Right lobe of liver (tissue), 6 donors: ENCODE measurements around the gene NLRP1. TPM values are rescaled to one million over a fixed set of nuclear protein-coding genes. Genes with fewer than 3 reads are reported as not detected.

ENCODE experiments used
- ATAC-seq, 4 donors: fragments of 200-7000 bp; cut with Tn5 transposase; one replicate each; pipeline ENCODE4 v1.9.1; 2020; ENCODE audit warnings: mild to moderate bottlenecking in 4 of 4, moderate library complexity in 4 of 4
- DNase-seq, 3 donors: peaks; one replicate each; pipeline ENCODE4 v3.0.0-alpha.2; 2020
- H3K27ac ChIP-seq, 3 donors: fragments of 200-600 bp; one replicate each; pipeline ENCODE4 v1.8.0; 2022
- H3K27me3 ChIP-seq, 2 donors: fragments of 200-600 bp; one replicate each; pipeline ENCODE4 v1.8.0; 2022
- H3K36me3 ChIP-seq, 4 donors: fragments of 200-600 bp; sonication (generic) in 1 of 4; one replicate each; pipeline versions ENCODE4 v1.5.1 to v1.8.0; 2017 to 2022; ENCODE audit warnings: control low read depth in 1 of 4
- H3K4me1 ChIP-seq, 4 donors: fragments of 200-600 bp; sonication (generic) in 1 of 4; one replicate each; pipeline versions ENCODE4 v1.5.1 to v1.8.0; 2017 to 2022; ENCODE audit warnings: control low read depth in 1 of 4
- H3K4me3 ChIP-seq, 3 donors: fragments of 200-600 bp; one replicate each; pipeline ENCODE4 v1.8.0; 2022
- H3K9me3 ChIP-seq, 4 donors: fragments of 200-600 bp; sonication (generic) in 1 of 4; one replicate each; pipeline versions ENCODE4 v1.5.1 to v1.8.0; 2017 to 2022; ENCODE audit warnings: control low read depth in 1 of 4
- POLR2A ChIP-seq: fragments of 450-650 bp; IDR thresholded peaks from one replicate; pipeline ENCODE4 v1.6.1; 2017; ENCODE audit warnings: antibody characterized with exemption, mild to moderate bottlenecking
- WGBS: methylation state at CpG from one replicate; pipeline ENCODE4 v1.1.6; 2018; ENCODE audit warnings: low coverage, low lambda C conversion rate; ENCODE audit not compliant: insufficient coverage; ENCODE audit errors: missing lambda C conversion rate; 5-methylcytosine and 5-hydroxymethylcytosine counted together
- intact Hi-C, 2 donors: fragments of 100-400 bp; cut with DNase I; formaldehyde crosslinking; loops; one replicate each; pipeline versions ENCODE4 v1.11.2 to v1.14.1; 2022
- total RNA-seq, 6 experiments: library from RNA; depleted of rRNA in 2 of 6; stranded (reverse); fragments of >200 nt in 2 of 6; fragmentation: NEBNext Ultra II Directional in 3 of 6; extraction: Animal tissue kit (Norgen Biotek cat#: 25700) in 3 of 6; gene quantifications; one replicate each; pipeline versions ENCODE4 v1.1.0 to v1.2.4, GENCODE V29; 2016 to 2023
- TF ChIP-seq, protein P1 (sequence below), 4 donors: fragments of 200-600 bp in 3 of 4; fragments of 450-650 bp in 1 of 4; IDR thresholded peaks; one replicate each; pipeline versions ENCODE4 v1.5.1 to v1.8.0; 2016 to 2022; ENCODE audit warnings: antibody characterized with exemption in 4 of 4, mild to moderate bottlenecking in 2 of 4
- donor health status: DM: no; HTN: yes; CAD: no.
- donor health status: DM: no; HTN: no; CAD: no.
- donor health status: DM: no; HTN: no; CAD: no.
- donor health status: DM: no; HTN: yes; CAD: no.
- donor health status: DM: no; HTN: yes; CAD: no.

The NLRP1 gene
- total RNA-seq, 6 experiments from 2014 or later: 2.5 to 4.7 (median 3.3) TPM

DNA sequence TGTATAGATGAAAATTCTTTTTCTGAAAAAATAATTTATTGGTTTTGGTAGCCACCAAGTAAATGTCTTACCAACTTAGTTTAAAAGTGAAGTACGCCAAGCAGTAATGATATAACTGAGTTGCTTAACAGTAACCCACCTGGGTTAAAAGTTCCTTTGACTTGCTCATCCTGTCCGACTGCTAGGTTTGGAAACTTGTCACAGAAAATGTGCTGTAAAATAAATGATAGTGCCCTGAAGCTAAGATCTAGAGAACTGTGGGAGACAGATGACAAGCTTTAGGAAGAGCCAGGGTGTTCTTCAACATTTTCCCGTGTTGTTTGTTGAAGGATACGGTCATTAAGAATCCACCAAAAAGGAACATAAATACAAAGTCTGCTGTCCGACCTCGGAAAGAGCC is 103.3 kb downstream of the NLRP1 start:
- no peak overlapping the region for H3K27ac ChIP-seq

DNA sequence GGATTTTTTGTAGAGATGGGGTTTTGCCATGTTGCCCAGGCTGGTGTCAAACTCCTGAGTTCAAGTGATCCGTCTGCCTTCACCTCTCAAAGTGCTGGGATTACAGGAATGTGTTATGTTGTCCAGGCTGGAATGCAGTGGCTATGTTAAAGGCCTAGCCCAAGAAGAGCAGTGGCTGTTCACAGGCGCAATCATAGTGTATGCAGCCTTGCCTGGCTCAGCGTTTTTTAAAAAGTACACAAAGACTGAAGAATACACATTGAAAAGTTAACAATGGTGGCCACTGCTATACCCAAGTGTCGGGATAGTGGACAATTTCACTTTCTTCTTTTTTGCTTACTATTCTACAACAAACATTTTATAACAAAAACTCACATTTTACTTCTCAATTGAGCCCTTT is 105.3 kb downstream of the NLRP1 start:
- intact Hi-C loops: no loop called here
- no peak overlapping the region for H3K4me3 ChIP-seq
- TF ChIP-seq, protein P1, sequence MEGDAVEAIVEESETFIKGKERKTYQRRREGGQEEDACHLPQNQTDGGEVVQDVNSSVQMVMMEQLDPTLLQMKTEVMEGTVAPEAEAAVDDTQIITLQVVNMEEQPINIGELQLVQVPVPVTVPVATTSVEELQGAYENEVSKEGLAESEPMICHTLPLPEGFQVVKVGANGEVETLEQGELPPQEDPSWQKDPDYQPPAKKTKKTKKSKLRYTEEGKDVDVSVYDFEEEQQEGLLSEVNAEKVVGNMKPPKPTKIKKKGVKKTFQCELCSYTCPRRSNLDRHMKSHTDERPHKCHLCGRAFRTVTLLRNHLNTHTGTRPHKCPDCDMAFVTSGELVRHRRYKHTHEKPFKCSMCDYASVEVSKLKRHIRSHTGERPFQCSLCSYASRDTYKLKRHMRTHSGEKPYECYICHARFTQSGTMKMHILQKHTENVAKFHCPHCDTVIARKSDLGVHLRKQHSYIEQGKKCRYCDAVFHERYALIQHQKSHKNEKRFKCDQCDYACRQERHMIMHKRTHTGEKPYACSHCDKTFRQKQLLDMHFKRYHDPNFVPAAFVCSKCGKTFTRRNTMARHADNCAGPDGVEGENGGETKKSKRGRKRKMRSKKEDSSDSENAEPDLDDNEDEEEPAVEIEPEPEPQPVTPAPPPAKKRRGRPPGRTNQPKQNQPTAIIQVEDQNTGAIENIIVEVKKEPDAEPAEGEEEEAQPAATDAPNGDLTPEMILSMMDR (IDR thresholded peaks at IDR 0.05): no peak
- TF ChIP-seq POLR2A: no peak
- 85% methylated on average over 3 of the region's 4 CpGs for WGBS
- ATAC-seq (no peak), DNase-seq (no peak)
- no peaks in the 10 kb centered on the region for H3K27me3 ChIP-seq
- no peak overlapping the region for H3K27ac ChIP-seq
- peaks cover 0 to under 1% (median 0%) of the 10 kb centered on the region in 4 donors for H3K4me1 ChIP-seq
- no peaks in the 10 kb centered on the region for H3K9me3 ChIP-seq
- H3K36me3 ChIP-seq: peaks cover 9 to 93% (median 38%) of the 10 kb centered on the region in 4 donors

More for the DNA sequence above, 103.3 kb downstream of the NLRP1 start:
- Histone ChIP-seq H3K4me3 (no peak overlapping the region), H3K27me3 (no peaks in the 10 kb centered on the region), H3K9me3 (no peaks in the 10 kb centered on the region), H3K4me1 (peaks cover 0 to 14% (median 6%) of the 10 kb centered on the region in 4 donors), H3K36me3 (peaks cover 9 to 76% (median 33%) of the 10 kb centered on the region in 4 donors)
- no peak for DNase-seq
- TF ChIP-seq POLR2A: no peak
- TF ChIP-seq, protein P1 (IDR thresholded peaks at IDR 0.05): no peak
- 87% methylated on average over 6 of the region's 6 CpGs for WGBS
- no peak for ATAC-seq
- intact Hi-C loops: no loop called here

DNA sequence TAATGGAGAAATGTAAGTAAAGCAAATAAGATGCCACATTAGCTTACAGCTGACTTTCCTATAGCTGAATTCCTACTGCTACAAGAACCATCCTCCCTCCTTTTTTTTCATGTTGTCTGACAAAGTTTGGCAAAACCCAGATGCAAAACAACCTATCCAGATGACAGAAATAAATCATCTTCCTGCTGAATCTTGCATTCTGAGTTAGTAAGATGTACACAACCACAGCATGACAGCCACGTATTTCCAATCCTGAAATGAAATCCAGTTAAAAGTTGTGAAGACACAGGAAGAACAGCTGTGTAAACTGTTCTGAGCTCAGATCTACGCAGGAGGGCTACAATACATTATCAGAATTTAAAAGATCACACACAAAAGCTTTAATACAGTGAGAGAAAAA is 110.4 kb downstream of the NLRP1 start:
- no peak for DNase-seq
- Histone ChIP-seq H3K27me3 (no peaks in the 10 kb centered on the region), H3K9me3 (no peaks in the 10 kb centered on the region), H3K4me1 (no peaks in the 10 kb centered on the region), H3K36me3 (peaks cover 9 to 67% (median 25%) of the 10 kb centered on the region in 4 donors), H3K27ac (no peak overlapping the region), H3K4me3 (no peak overlapping the region)
- WGBS: 100% methylated on average over 2 of the region's 2 CpGs
- no peak for TF ChIP-seq POLR2A
- TF ChIP-seq, protein P1 (IDR thresholded peaks at IDR 0.05): no peak
- intact Hi-C loops: no loop called here
- ATAC-seq: no peak

DNA sequence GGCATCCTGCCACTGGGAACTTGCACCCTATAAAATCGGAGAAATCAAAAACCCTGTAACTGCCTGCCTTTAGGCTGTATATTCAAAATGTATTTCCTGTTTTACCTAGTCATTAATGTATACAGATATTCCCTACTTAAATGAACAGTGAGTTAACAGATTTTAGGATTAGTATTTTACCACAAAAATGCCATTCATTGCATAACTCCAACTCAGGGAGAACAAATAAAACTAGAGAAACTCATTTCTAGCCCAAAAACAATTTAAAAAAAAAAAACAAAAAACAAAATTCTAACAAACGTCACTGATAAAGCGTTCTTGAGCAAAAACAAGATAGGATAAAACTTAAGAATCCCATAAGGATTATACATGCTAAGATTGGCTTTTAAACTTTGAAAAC is 111.8 kb downstream of the NLRP1 start:
- no peaks in the 10 kb centered on the region for H3K9me3 ChIP-seq
- intact Hi-C loops: no loop called here
- no peak overlapping the region for H3K4me3 ChIP-seq
- no peak for ATAC-seq
- 81% methylated on average over 3 of the region's 3 CpGs for WGBS
- no peak overlapping the region for H3K27ac ChIP-seq
- no peak for TF ChIP-seq POLR2A
- TF ChIP-seq, protein P1 (IDR thresholded peaks at IDR 0.05): no peak
- H3K4me1 ChIP-seq: no peaks in the 10 kb centered on the region
- peaks cover 5 to 53% (median 15%) of the 10 kb centered on the region in 4 donors for H3K36me3 ChIP-seq
- no peaks in the 10 kb centered on the region for H3K27me3 ChIP-seq
- DNase-seq: no peak

DNA sequence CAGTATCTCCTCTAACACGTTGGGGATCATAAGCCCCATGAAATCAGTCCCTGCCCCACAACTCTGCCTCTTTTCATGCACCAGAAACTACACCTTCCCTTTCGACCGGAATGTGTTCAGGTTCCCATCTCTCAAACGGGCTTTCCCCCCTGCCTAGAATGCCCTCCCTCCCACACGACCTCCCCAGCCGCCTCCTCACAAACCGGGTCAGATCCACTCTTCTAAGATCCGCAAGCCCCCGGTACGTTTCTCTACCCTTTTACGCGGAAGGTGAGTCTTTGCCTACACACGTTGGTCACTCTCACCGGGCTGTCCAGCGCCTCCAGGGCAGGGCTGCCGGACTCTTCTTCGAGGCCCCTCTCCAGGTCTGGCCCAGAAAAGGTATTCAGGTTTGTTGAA is 116.2 kb downstream of the NLRP1 start:
- peaks cover 0 to 11% (median 6%) of the 10 kb centered on the region in 4 donors for H3K36me3 ChIP-seq
- peak overlapping the region; percentile 90 to 99 (median 94) for H3K4me3 ChIP-seq
- H3K9me3 ChIP-seq: no peaks in the 10 kb centered on the region
- no peak for TF ChIP-seq POLR2A
- H3K27me3 ChIP-seq: no peaks in the 10 kb centered on the region
- intact Hi-C loops: no loop called here
- DNase-seq (no peak), ATAC-seq (peak; percentile 12 to 26 (median 20))
- peak overlapping the region in 2 of 3 donors; percentile 72 to 77 for H3K27ac ChIP-seq
- WGBS: 0% methylated on average over 13 of the region's 17 CpGs
- peaks cover 0 to 36% (median 17%) of the 10 kb centered on the region in 4 donors for H3K4me1 ChIP-seq
